ENCODE data around the gene PHAF1.

PHAF1 gene

DNA sequence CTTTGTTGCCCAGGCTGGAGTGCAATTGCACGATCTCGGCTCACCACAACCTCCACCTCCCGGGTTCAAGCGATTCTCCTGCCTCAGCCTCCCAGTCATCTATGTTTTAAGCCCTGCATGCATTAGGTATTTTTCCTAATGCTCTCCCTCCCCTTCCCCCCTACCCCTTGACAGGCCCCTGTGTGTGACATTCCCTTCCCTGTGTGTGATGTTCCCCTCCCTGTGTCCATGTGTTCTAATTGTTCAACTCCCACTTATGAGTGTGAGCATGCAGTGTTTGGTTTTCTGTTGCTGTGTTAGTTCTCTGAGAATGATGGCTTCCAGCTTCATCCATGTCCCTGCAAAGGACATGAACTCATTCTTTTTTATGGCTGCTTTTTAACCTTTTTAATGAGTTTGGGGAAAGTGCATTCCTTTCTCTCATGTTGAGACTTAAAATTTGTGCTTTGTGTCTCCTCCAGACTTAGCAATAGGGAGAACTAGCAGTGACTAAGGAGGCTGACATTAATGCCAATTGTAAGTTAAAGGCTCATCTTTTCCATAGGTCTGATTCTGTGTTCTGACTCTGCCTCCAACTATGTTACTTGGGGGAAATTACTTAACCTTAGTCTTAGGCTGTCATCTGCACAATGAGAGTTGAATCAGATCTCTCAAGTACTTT is 17.7 kb upstream of the PHAF1 start:
- Histone ChIP-seq H3K4me3 (replicated peaks; ENCODE audit: insufficient read depth, low read length) (no peak overlapping the region), H3K27me3 (ENCODE audit: insufficient read depth, poor library complexity, severe bottlenecking) (no peaks in the 10 kb centered on the region), H3K27ac (replicated peaks) (no peak overlapping the region)
- TF ChIP-seq REST (IDR thresholded peaks at IDR 0.05; ENCODE audit: insufficient replicate concordance, low read depth), result no peak
- no peak for TF ChIP-seq SPI1 (IDR thresholded peaks at IDR 0.05; ENCODE audit: borderline replicate concordance, low read depth)
- no peak for TF ChIP-seq GABPA (IDR thresholded peaks at IDR 0.05; ENCODE audit: low read depth)
- DNase-seq (ENCODE audit: low read depth in 1 of 2, low spot score in 1 of 2), result no peak

DNA sequence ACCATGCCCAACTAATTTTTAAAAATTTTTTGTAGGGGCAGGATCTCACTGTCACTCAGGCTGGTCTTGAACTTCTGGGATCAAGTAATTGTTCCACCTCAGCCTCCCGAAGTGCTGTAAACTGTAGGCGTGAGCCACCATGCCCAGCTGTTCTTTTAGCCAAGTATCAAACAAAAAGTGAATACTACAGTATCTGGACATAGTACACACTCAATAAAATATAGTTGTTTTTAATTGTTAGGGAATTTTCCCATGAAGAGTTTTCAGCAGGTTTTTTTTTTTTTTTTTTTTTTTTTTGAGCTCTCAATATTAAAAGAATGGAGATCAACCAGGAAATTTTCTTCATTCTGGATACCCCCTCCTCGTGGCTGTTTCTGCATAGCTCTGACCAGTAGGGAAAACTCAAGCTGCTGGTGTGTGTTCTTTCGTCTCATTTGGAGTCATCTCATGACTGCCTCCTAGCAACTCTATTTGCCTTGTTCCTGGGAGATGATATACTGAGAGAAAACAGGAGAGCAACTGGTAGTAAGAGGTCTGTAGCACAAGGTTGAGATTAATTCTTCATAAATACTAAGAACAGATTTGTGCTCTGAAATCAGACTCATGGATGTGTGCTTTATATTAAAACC is 16.5 kb upstream of the PHAF1 start:
- DNase-seq (ENCODE audit: low read depth in 1 of 2, low spot score in 1 of 2), result no peak
- no peaks in the 10 kb centered on the region for H3K27me3 ChIP-seq (ENCODE audit: insufficient read depth, poor library complexity, severe bottlenecking)
- H3K27ac ChIP-seq (replicated peaks), result no peak overlapping the region
- no peak overlapping the region for H3K4me3 ChIP-seq (replicated peaks; ENCODE audit: insufficient read depth, low read length)
- TF ChIP-seq, protein P1, sequence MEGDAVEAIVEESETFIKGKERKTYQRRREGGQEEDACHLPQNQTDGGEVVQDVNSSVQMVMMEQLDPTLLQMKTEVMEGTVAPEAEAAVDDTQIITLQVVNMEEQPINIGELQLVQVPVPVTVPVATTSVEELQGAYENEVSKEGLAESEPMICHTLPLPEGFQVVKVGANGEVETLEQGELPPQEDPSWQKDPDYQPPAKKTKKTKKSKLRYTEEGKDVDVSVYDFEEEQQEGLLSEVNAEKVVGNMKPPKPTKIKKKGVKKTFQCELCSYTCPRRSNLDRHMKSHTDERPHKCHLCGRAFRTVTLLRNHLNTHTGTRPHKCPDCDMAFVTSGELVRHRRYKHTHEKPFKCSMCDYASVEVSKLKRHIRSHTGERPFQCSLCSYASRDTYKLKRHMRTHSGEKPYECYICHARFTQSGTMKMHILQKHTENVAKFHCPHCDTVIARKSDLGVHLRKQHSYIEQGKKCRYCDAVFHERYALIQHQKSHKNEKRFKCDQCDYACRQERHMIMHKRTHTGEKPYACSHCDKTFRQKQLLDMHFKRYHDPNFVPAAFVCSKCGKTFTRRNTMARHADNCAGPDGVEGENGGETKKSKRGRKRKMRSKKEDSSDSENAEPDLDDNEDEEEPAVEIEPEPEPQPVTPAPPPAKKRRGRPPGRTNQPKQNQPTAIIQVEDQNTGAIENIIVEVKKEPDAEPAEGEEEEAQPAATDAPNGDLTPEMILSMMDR (IDR thresholded peaks at IDR 0.05; ENCODE audit: insufficient read depth, low read length), result no peak
- TF ChIP-seq POLR2AphosphoS5 (IDR thresholded peaks at IDR 0.05; ENCODE audit: low read depth) (no peak), REST (IDR thresholded peaks at IDR 0.05; ENCODE audit: insufficient replicate concordance, low read depth) (no peak), SPI1 (IDR thresholded peaks at IDR 0.05; ENCODE audit: borderline replicate concordance, low read depth) (no peak), GABPA (IDR thresholded peaks at IDR 0.05; ENCODE audit: low read depth) (no peak)

- Histone ChIP-seq H3K27ac (replicated peaks) (no peak overlapping the region), H3K27me3 (ENCODE audit: insufficient read depth, poor library complexity, severe bottlenecking) (no peaks in the 10 kb centered on the region), H3K4me3 (replicated peaks; ENCODE audit: insufficient read depth, low read length) (no peak overlapping the region)
- TF ChIP-seq GABPA (IDR thresholded peaks at IDR 0.05; ENCODE audit: low read depth), result no peak
- TF ChIP-seq POLR2AphosphoS5 (IDR thresholded peaks at IDR 0.05; ENCODE audit: low read depth), result no peak
- TF ChIP-seq SPI1 (IDR thresholded peaks at IDR 0.05; ENCODE audit: borderline replicate concordance, low read depth), result no peak
- no peak for TF ChIP-seq REST (IDR thresholded peaks at IDR 0.05; ENCODE audit: insufficient replicate concordance, low read depth)
- TF ChIP-seq, protein P1 (IDR thresholded peaks at IDR 0.05; ENCODE audit: insufficient read depth, low read length), result no peak
- DNase-seq (ENCODE audit: low read depth in 1 of 2, low spot score in 1 of 2), result no peak
These were observed 11.1 kb upstream of the PHAF1 start for GRCh38 chr16:67098599-67098998.

All from HL-60 (cell line).